Activated T-cell treated with anti-CD3 and anti-CD28 coated beads for 1 hour (primary cell): ENCODE data around the gene PRRG2.
A peak's percentile ranks its signal among the peaks of the same experiment; 100 is the strongest.

Source experiments
- DNase-seq: peaks from one replicate; pipeline ENCODE4 v3.0.0-alpha.2; 2020; ENCODE audit warnings: low read depth

Gene PRRG2

GRCh38 chr19:49589502-49589905, 8.4 kb downstream of the PRRG2 start:
- no peak for DNase-seq

- peak; percentile 93 for DNase-seq
Observed at GRCh38 chr19:49590071-49590970, 9.2 kb downstream of the PRRG2 start.

- DNase-seq: peak; percentile 54
Observed at GRCh38 chr19:49590971-49591730, 10.0 kb downstream of the PRRG2 start, which contains the start of gene PRR12. Gene PRR12 (plus strand): TSS chr19:49591182. CDS start chr19:49591655, 473 bp downstream.

GRCh38 chr19:49591731-49592485, 10.8 kb downstream of the PRRG2 start:
- peak; percentile 27 for DNase-seq

GRCh38 chr19:49592486-49593232, 11.5 kb downstream of the PRRG2 start:
- DNase-seq: no peak

- DNase-seq: peak; percentile 88
Observed at GRCh38 chr19:49593233-49594113, 12.4 kb downstream of the PRRG2 start.

GRCh38 chr19:49594157-49594992, 13.3 kb downstream of the PRRG2 start:
- no peak for DNase-seq

GRCh38 chr19:49594993-49595818, 14.1 kb downstream of the PRRG2 start:
- DNase-seq: no peak

- no peak for DNase-seq
Observed at GRCh38 chr19:49595819-49596404, 14.8 kb downstream of the PRRG2 start.

- DNase-seq: no peak
Observed at GRCh38 chr19:49596407-49596806, 15.3 kb downstream of the PRRG2 start.

- no peak for DNase-seq
Observed at GRCh38 chr19:49596954-49597702, 16.0 kb downstream of the PRRG2 start.

- no peak for DNase-seq
Observed at GRCh38 chr19:49597703-49597974, 16.5 kb downstream of the PRRG2 start.

GRCh38 chr19:49599378-49600295, 18.5 kb downstream of the PRRG2 start:
- DNase-seq: no peak

GRCh38 chr19:49601482-49602038, 20.4 kb downstream of the PRRG2 start:
- no peak for DNase-seq

GRCh38 chr19:49602806-49603205, 21.7 kb downstream of the PRRG2 start:
- no peak for DNase-seq

- no peak for DNase-seq
Observed at GRCh38 chr19:49605605-49606004, 24.5 kb downstream of the PRRG2 start.
